K562 (cell line): ENCODE data around the gene PSD2. TPM values are rescaled to one million over a fixed set of nuclear protein-coding genes. Genes with fewer than 3 reads are reported as not detected.

Experiments used
- AFF4 ChIP-seq: sonication (generic); formaldehyde crosslinking; IDR thresholded peaks from 2 replicates; pipeline ENCODE4 v1.8.0; 2023; ENCODE audit warnings: mild to moderate bottlenecking, missing genetic modification reagents
- BACH1 ChIP-seq: fragments of 200-800 bp; sonication (Bioruptor generic); IDR thresholded peaks from 2 replicates; pipeline ENCODE4 v1.6.1; 2016; ENCODE audit warnings: missing genetic modification characterization, missing compliant biosample characterization
- CTCF ChIP-seq, 3 experiments: IDR thresholded peaks in 2 of 3; conservative IDR thresholded peaks in 1 of 3; 2 replicates each; pipeline ENCODE4 v1.5.1; 2011 to 2012; ENCODE audit warnings: low read length in 3 of 3, mild to moderate bottlenecking in 3 of 3, control low read depth in 2 of 3, improper control_type of control experiment in 1 of 3, inconsistent platforms in 1 of 3, low read depth in 1 of 3, mixed read lengths in 1 of 3, moderate library complexity in 1 of 3; ENCODE audit not compliant: insufficient read depth in 2 of 3
- GABPA ChIP-seq: fragments of 200-800 bp; sonication (Bioruptor generic); conservative IDR thresholded peaks from 2 replicates; pipeline ENCODE4 v1.6.1; 2016; ENCODE audit warnings: low read depth, missing genetic modification characterization, missing compliant biosample characterization
- KHSRP ChIP-seq: fragments of 450-650 bp; IDR thresholded peaks from 2 replicates; pipeline ENCODE4 v1.6.1; 2017
- NFATC3 ChIP-seq: fragments of 450-650 bp; IDR thresholded peaks from 2 replicates; pipeline ENCODE4 v1.6.1; 2017; ENCODE audit warnings: mild to moderate bottlenecking
- PHB ChIP-seq: fragments of 250-450 bp; sonication (Bioruptor Pico); IDR thresholded peaks from 2 replicates; pipeline ENCODE4 v1.5.0; 2021
- POLR2AphosphoS2 ChIP-seq: IDR thresholded peaks from 2 replicates; pipeline ENCODE4 v1.6.1; 2012; ENCODE audit warnings: low read length, improper control_type of control experiment
- SLC30A9 ChIP-seq: fragments of 250-450 bp; sonication (Bioruptor Pico); IDR thresholded peaks from 2 replicates; pipeline ENCODE4 v1.8.0; 2022; ENCODE audit warnings: mild to moderate bottlenecking, moderate library complexity
- SMARCE1 ChIP-seq: fragments of 450-650 bp; IDR thresholded peaks from 2 replicates; pipeline ENCODE4 v1.7.1; 2016; ENCODE audit warnings: mild to moderate bottlenecking
- SREBF1 ChIP-seq: fragments of 150-350 bp; IDR thresholded peaks from 2 replicates; pipeline ENCODE4 v1.6.1; 2014; ENCODE audit warnings: antibody characterized with exemption, low read depth, low read length, borderline replicate concordance
- SRSF1 ChIP-seq: fragments of 200-400 bp; formaldehyde crosslinking; IDR thresholded peaks from 2 replicates; pipeline ENCODE4 v1.6.1; 2017; ENCODE audit warnings: mild to moderate bottlenecking, low read depth, low read length, moderate library complexity
- STAG1 ChIP-seq: sonication (generic); formaldehyde crosslinking; IDR thresholded peaks from 2 replicates; pipeline ENCODE4 v1.5.0; 2020; ENCODE audit warnings: missing genetic modification reagents, borderline replicate concordance
- ZFP91 ChIP-seq: sonication (generic); formaldehyde crosslinking; IDR thresholded peaks from 2 replicates; pipeline ENCODE4 v1.8.0; 2022; ENCODE audit warnings: mild to moderate bottlenecking, missing genetic modification reagents
- ZHX1 ChIP-seq: fragments of 150-350 bp; conservative IDR thresholded peaks from 2 replicates; pipeline ENCODE4 v1.6.1; 2014; ENCODE audit warnings: low read length
- ZNF146 ChIP-seq: IDR thresholded peaks from one replicate; pipeline ENCODE4 v1.6.1; 2018; ENCODE audit warnings: missing compliant biosample characterization; ENCODE audit not compliant: unreplicated experiment
- ZNF232 ChIP-seq: sonication (generic); formaldehyde crosslinking; IDR thresholded peaks from 2 replicates; pipeline ENCODE4 v1.8.0; 2022; ENCODE audit warnings: mild to moderate bottlenecking, missing genetic modification reagents
- ZNF589 ChIP-seq: fragments of 200-800 bp; sonication (Bioruptor generic); IDR thresholded peaks from 2 replicates; pipeline ENCODE4 v1.6.1; 2016; ENCODE audit warnings: low read depth, missing genetic modification characterization, missing compliant biosample characterization
- polyA plus RNA-seq, 8 experiments: library from polyadenylated mRNA; depleted of rRNA in 4 of 8; stranded (reverse) in 5 of 8; unstranded in 3 of 8; fragments of >200 nt; fragmentation: Nextera tagmentation in 2 of 8; fragmentation: Illumina TruSeq in 1 of 8; extraction: Ambion mirVana in 2 of 8; extraction: Trizol in 1 of 8; gene quantifications; 2 replicates each; pipeline versions ENCODE4 v1.2.1 to v1.2.3, GENCODE V29; 2011 to 2014; ENCODE audit warnings: inconsistent platforms in 1 of 8, missing spikeins in 1 of 8
- total RNA-seq, 7 experiments: library from RNA; depleted of rRNA in 6 of 7; stranded (reverse); fragments of >200 nt in 6 of 7; fragmentation: Illumina TruSeq in 2 of 7; extraction: Trizol in 2 of 7; gene quantifications; 2 replicates each; pipeline versions ENCODE4 v1.2.1 to v1.2.3, GENCODE V29; 2011 to 2021; ENCODE audit warnings: low replicate concordance in 1 of 7

Gene PSD2
- total and polyA plus RNA-seq, 9 of the 15 experiments (the other 6 are each of a cell fraction or from before 2014, with no cell fraction given), result 0.01 to 0.09 (median 0.04) TPM; not detected in 4

- TF ChIP-seq SLC30A9 (CRISPR knock-in tag), result no peak
- TF ChIP-seq ZHX1, result 0 out of 2 replicates have a peak, but pooled peaks have one; percentile 33
- 0 out of 2 replicates have a peak, but pooled peaks have one; percentile 48 for TF ChIP-seq AFF4 (CRISPR knock-in tag)
- peak; percentile 90 for TF ChIP-seq STAG1 (CRISPR knock-in tag)
- no peak for TF ChIP-seq KHSRP
- TF ChIP-seq PHB (CRISPR knock-in tag), result peak; percentile 81; the same call in 1 of the 2 replicates
- no peak for TF ChIP-seq GABPA (tag)
- TF ChIP-seq CTCF (IDR thresholded peaks at IDR 0.05 in 2 of 3, conservative IDR thresholded peaks at IDR 0.05 in 1 of 3; ENCODE audit: insufficient read depth in 2 of 3, low read depth in 1 of 3, low read length in 3 of 3), result peak; percentile 73 to 96 (median 86)
- no peak for TF ChIP-seq ZFP91 (CRISPR knock-in tag)
- TF ChIP-seq ZNF232 (CRISPR knock-in tag), result no peak
- TF ChIP-seq SRSF1, result no peak
- TF ChIP-seq NFATC3, result no peak
- no peak for TF ChIP-seq ZNF589 (CRISPR knock-in tag)
- no peak for TF ChIP-seq ZNF146 (CRISPR knock-in tag)
- TF ChIP-seq POLR2AphosphoS2, result no peak
- TF ChIP-seq SMARCE1, result peak; percentile 70
- TF ChIP-seq SREBF1, result no peak
- TF ChIP-seq BACH1, result no peak
These were observed 30.0 kb upstream of the PSD2 start (continued) for GRCh38 chr5:139765409-139766217.
